Measurements from ENCODE around the gene DEGS2. TPM values are rescaled to one million over a fixed set of nuclear protein-coding genes. Genes with fewer than 3 reads are reported as not detected.

The DEGS2 gene
- total RNA-seq, 1 donor from 2014 or later: 0.06 TPM

GRCh38 chr14:100152091-100152490, 7.4 kb downstream of the DEGS2 start:
- no peak for DNase-seq (ENCODE audit: low read depth)
- H3K4me3 ChIP-seq (ENCODE audit: low read depth, low read length): no peak overlapping the region
- no peak for TF ChIP-seq CTCF (conservative IDR thresholded peaks at IDR 0.05; ENCODE audit: low read depth, low read length)

DNA sequence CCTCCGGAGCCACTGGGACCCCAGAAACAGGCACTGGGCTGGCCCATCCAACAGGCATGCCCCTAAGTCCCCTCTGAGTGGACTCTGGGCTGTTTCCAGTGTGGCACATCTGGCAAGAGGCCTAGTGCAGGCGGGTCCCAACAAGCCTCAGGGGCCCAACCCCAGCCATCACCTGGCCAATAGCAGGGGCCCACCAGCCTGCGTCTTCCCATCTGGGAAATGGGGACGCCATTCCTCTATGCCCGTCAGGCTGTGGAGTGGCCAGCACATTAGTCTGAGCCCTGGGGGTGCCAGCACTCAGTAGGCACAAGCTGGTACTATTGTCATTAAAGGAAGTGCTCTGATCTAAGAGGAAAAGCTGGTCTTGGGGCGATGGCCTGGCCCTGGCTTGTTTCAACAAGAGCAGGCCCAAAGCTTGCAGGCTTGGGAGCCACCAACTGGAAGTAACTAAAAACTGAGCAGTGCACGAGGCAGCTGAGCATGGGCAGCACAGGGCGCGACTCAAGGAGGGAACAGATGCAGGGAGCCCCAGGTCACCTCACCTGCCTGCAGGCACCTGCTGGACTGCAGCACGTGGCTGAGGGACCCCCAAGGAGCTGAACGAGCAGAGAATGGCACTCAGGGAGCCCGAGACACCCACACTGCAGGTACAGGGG, 8.4 kb downstream of the DEGS2 start:
- no peak for DNase-seq (ENCODE audit: low read depth)
- no peak for TF ChIP-seq CTCF (conservative IDR thresholded peaks at IDR 0.05; ENCODE audit: low read depth, low read length)
- no peak overlapping the region for H3K4me3 ChIP-seq (ENCODE audit: low read depth, low read length)

DNA sequence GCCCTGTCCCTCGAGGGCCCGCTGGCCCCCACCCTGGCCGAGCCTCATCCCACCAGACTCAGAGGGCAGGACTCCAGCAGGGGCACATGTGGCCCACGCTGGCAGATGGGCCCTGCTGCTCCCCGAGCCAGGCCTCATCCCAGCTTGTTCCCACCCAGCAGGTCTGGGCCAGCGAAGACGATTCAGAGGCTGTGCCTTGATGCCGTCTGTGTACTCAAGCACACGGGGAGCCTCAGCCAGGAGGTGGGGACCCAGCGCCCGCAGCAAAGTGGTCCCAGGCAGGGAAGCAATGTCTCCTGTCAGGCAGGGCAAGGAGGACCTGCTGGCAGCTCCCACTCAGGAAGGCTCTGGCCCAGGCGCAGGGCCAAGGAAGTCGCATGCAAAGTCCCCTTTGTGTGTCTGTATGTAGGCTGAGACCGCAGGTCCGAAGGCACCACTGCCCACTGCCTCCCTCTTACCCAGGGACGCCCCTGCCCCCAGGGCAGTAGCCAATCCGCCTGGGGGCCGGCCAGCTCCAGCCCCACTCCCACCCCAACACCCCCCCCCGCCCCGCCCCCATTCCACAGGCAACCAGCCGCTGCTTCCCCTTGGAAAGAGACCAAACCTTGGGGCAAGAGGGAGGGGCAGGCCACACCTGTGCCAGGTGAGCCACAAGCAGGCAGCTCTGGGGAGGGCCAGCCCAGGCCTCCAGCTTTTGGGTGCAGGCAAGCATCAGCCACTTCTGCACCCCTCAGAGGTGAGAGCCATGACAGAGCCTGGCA, 9.4 kb downstream of the DEGS2 start:
- H3K4me3 ChIP-seq (ENCODE audit: low read depth, low read length): no peak overlapping the region
- DNase-seq (ENCODE audit: low read depth): no peak
- TF ChIP-seq CTCF (conservative IDR thresholded peaks at IDR 0.05; ENCODE audit: low read depth, low read length): no peak

DNA sequence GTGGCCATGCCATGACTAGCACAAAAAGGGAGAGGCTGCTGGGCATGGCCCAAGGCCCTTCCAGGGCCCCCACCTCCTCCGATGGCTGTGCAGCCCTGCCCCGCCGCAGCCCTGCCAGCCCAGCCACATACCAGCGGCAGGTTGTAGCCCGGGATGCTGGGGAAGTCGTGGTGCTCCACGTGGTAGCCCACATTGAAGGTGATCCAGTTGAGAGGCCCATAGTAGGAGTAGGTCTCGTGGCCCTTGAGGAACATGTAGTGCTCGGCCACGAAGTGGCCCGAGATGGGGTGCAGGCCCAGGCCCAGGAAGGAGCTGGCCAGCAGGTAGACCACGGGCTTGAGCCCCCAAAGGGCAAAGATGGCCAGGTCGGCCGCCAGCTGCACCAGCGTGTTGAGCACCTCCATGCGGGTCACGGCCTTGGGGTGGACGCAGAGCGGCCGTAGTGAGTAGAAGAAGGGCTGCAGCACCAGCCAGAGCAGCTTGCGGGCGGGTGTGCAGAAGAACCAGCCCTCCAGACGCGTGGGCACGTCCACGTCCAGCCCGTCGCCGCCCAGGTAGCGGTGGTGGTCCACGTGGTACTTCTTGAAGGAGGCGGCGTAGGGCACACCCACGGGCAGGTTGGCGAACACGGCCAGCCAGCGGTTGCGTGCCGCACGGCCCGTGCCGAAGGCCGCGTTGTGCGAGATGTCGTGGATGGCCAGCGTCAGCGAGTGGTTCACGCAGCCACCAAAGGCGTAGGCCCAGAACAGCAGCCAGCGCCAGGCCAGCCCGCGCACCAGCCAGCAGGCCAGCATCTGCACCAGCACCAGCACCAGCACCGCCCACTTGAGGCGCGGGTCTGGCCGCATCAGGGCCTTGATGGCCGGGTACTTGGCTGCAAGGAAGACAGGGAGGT, 10.4 kb downstream of the DEGS2 start:
- DNase-seq (ENCODE audit: low read depth): no peak
- H3K4me3 ChIP-seq (ENCODE audit: low read depth, low read length): no peak overlapping the region
- TF ChIP-seq CTCF (conservative IDR thresholded peaks at IDR 0.05; ENCODE audit: low read depth, low read length): no peak

DNA sequence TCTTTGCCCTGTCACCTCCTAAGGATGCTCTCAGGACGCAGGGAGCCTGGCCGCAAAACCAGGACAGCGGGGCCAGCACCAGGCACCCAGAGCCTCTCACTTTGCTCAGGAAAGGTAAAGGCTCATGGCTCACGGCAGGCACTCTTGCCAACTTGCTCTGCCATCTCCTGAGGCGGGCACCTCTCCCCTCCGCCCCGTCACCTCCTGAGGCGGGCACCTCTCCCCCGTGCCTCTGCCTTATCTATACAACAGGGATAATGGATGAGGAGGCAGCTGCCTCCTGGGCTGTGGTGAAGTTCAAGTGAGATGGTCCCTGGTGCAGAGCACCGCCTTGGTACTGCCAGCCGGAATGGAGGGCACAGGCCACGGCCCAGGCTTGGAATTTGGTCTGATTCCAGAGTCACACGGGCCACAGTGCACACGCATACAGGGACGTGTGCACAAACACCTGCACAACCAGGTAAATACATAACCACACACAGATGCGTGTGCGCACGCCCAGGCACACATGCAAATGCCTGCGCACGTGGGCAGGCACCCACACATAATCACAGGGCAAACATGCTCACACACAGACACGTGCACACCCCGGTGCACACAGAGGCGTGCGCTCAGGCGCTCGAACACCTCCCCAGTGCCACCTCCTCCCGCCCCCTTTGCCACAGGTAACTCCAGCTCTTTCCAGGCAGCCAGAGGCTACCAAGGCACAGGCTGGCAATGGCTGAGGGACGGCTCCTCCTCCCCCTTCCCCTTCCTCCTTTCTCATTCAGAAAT, 11.6 kb downstream of the DEGS2 start:
- H3K4me3 ChIP-seq (ENCODE audit: low read depth, low read length): no peak overlapping the region
- no peak for DNase-seq (ENCODE audit: low read depth)
- no peak for TF ChIP-seq CTCF (conservative IDR thresholded peaks at IDR 0.05; ENCODE audit: low read depth, low read length)

GRCh38 chr14:100147181-100147631, 12.2 kb downstream of the DEGS2 start:
- DNase-seq (ENCODE audit: low read depth): no peak
- no peak for TF ChIP-seq CTCF (conservative IDR thresholded peaks at IDR 0.05; ENCODE audit: low read depth, low read length)
- H3K4me3 ChIP-seq (ENCODE audit: low read depth, low read length): no peak overlapping the region
